Left colon (tissue), 2 donors: ENCODE data around the gene SLC6A8. TPM values are rescaled to one million over a fixed set of nuclear protein-coding genes. Genes with fewer than 3 reads are reported as not detected.

Experiments
- ATAC-seq: fragments of 200-7000 bp; cut with Tn5 transposase; one replicate; pipeline ENCODE4 v1.9.1; 2020; ENCODE audit warnings: mild to moderate bottlenecking, moderate library complexity
- DNase-seq, 2 donors: peaks; one replicate each; pipeline ENCODE4 v3.0.0-alpha.2; 2020
- intact Hi-C, 2 donors: fragments of 100-400 bp; cut with DNase I in 1 of 2; cut with micrococcal nuclease in 1 of 2; formaldehyde crosslinking; loops; one replicate each; pipeline versions ENCODE4 v1.11.2 to v1.14.0; 2022; cut with DNase I, micrococcal nuclease
- total RNA-seq, 2 donors: library from RNA; stranded (reverse); fragmentation: NEBNext Ultra II Directional; extraction: Animal tissue kit (Norgen Biotek cat#: 25700); gene quantifications; one replicate each; pipeline ENCODE4 v1.2.1, GENCODE V29; 2021
- donor health status: DM: no; HTN: no; CAD: no.
- donor health status: DM: yes; HTN: yes; CAD: no.

The SLC6A8 gene
- total RNA-seq, 2 donors from 2014 or later, result 170 to 270 TPM

DNA sequence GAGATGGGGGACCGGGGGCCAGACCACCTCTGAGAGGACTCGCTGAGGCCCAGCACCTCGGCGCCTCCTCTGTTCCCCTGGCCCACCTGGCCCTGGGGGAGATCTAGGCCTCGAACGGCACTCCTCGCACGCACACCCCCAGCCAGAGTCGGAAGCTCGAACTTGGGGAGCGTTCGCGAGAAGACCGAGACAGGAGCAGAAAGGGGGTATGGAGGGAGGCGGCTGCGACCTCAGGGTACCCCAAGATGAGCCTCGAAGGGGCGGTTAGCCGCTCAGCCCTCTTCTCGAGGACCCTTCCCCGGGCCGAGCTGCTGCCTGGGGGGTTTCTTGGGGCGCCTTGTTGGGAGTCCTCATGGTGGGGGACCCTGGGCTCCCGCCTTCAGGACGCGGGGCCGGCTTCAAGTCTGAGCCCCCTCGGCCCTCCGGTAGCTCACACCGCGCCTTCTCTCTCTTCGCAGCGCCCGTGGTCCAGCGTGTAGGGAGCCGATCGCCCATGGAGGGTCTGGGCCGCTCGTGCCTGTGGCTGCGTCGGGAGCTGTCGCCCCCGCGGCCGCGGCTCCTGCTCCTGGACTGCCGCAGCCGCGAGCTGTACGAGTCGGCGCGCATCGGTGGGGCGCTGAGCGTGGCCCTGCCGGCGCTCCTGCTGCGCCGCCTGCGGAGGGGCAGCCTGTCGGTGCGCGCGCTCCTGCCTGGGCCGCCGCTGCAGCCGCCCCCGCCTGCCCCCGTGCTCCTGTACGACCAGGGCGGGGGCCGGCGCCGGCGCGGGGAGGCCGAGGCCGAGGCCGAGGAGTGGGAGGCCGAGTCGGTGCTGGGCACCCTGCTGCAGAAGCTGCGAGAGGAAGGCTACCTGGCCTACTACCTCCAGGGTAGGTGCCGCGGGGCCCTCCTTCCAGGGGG lies 40.0 kb upstream of the SLC6A8 start:
- no peak for DNase-seq
- no peak for ATAC-seq
- intact Hi-C loops, result no loop called here

DNA sequence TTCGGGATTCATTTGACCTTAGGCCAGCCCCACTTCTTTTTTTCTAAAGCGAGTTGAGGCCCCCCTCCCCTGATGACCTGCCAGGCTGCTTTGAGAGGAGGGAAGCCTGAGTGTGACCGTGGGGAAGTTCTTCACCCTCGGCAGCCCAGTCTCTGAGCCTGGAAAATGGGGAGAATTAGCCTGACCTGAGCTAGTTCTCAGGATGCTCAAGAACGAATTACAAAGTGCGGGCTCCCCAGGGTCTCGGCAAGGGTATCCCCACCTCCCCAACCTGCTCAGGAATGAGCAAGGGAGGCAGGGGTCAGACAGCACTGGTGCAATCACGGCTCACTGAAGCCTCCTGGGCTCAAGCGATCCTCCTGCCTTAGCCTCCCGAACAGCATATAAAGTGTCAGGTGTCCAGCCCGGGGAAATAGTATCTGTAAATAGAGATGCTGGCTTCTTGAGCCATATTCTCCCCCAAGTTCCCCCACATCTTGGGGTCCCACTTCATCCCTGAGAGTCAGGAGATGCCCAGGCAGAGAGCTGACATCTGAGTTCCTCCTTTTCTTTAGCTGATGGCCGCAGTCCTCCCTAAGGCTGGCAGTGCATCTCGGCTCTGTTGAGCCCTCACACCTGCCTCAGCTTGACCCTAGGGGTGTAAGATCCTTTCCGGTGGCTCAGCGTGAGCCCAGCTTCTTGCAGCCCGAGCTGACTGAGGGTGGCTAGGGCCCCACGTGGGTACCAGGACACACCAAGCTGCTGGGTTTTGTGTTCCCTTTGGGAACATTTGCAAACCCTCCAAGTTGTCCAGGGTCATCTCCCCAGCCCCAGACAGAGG lies 39.2 kb upstream of the SLC6A8 start:
- intact Hi-C loops, result no loop called here
- ATAC-seq, result no peak
- DNase-seq, result no peak

DNA sequence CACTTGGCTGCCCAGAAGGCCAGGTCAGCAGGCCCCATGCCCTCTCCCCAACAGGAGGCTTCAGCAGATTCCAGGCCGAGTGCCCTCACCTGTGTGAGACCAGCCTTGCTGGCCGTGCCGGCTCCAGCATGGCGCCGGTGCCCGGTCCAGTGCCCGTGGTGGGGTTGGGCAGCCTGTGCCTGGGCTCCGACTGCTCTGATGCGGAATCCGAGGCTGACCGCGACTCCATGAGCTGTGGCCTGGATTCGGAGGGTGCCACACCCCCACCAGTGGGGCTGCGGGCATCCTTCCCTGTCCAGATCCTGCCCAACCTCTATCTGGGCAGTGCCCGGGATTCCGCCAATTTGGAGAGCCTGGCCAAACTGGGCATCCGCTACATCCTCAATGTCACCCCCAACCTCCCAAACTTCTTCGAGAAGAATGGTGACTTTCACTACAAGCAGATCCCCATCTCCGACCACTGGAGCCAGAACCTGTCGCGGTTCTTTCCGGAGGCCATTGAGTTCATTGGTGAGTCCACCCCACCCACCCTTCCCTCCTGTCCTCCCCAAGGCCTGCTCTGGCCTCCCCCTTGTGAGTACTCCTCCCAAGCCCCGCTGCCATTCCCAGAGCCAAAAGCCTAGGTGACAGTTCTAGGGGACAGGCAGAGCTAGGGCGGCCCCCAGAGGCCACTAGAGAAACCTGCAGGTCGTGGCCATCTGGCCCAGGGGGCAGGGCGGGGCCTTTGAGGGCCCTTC lies 38.4 kb upstream of the SLC6A8 start:
- intact Hi-C loops, result no loop called here
- ATAC-seq (peak; percentile 65), DNase-seq (peak in 1 of 2 donors; percentile 41)

DNA sequence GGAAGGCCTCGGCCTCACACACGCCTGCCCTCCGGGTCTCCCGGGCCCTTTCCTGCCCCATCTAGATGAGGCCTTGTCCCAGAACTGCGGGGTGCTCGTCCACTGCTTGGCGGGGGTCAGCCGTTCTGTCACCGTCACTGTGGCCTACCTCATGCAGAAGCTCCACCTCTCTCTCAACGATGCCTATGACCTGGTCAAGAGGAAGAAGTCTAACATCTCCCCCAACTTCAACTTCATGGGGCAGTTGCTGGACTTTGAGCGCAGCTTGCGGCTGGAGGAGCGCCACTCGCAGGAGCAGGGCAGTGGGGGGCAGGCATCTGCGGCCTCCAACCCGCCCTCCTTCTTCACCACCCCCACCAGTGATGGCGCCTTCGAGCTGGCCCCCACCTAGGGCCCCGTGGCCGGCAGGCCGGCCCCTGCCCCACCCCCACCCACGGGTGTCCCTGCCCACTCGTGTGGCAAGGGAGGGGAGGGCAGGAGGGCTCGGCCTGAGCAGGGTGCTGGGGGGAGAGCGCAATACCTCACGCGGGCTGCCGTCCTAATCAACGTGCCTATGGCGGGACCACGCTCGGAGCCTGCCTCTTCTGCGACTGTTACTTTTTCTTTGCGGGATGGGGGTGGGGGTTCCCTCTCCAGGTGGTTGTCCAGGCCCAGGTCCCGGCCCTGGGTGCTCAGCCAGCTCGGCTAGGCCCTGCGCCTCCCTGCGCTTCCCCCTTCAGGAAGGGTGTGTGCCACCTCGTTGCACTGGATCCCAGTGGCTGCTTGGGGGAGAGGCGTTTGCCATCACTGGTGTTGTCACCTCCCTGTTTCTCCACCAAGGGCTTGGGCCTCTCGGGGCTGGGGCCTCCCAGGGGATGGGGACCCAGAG lies 37.6 kb upstream of the SLC6A8 start:
- intact Hi-C loops, result no loop called here
- DNase-seq, result no peak
- ATAC-seq, result no peak

DNA sequence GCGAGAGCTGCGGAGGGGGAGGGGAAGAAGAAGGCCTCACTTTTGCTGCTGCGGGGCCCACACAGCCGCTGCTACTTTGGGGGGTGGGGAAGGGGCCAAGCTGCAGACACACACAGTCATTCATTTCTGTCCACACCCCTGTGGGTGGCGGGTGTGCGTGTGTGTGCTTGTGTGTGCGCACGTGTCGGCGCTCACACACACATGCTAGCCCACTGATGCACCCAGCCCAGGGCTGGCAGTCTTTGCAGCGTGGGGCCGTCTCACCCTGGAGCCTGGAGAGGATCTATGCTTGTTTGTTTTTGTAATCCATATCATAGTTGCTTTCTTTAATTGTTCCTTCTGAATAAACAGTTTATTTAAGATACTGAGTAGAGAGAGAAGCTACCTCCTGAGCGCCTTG lies 36.8 kb upstream of the SLC6A8 start:
- ATAC-seq (no peak), DNase-seq (no peak)
- intact Hi-C loops, result no loop called here

DNA sequence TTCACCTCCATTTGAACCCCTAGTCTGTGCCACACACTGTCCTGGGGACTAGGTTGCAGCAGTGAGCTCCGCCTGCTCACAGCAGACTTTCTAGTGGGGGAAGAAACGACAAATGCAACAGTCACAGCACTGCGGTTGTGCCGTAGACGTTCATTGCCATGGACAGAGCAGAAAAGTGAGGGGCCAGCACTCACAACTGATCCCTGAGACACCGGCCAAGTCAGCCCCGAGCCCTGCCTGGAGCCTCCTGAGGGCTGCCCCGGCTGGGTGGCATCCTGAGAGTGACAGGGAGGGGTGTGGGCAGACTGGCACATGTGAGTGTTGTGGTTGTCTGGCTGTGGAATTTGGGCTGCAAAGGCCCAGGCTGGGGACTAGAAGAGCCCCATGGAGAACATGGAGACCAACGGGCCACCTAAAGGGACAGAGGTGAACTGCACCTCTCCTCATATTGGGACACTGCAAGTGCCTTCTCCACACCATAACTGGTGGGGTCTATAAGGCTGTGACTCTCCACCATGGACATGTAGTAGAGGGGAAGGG lies 36.1 kb upstream of the SLC6A8 start:
- intact Hi-C loops, result no loop called here
- ATAC-seq, result no peak
- DNase-seq, result no peak

DNA sequence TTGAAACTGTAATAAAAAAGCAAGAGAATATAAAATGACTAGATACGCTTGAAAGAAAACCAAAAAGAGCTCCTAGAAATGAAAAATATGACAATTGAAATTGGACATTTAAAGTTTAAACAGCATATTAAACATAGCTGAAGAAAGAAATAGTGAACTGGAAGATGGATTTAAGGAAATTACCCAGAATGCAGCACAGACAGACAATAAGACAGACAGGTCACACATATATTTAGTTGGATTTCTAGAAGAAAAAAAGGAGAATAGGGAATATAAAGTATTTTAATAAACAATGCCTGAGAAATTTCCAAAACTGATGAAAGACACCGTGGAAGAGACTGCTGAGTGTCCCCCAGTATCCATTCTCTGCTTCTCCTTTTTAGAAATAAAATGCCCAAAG lies 34.2 kb upstream of the SLC6A8 start:
- ATAC-seq, result no peak
- intact Hi-C loops, result no loop called here
- DNase-seq, result no peak

DNA sequence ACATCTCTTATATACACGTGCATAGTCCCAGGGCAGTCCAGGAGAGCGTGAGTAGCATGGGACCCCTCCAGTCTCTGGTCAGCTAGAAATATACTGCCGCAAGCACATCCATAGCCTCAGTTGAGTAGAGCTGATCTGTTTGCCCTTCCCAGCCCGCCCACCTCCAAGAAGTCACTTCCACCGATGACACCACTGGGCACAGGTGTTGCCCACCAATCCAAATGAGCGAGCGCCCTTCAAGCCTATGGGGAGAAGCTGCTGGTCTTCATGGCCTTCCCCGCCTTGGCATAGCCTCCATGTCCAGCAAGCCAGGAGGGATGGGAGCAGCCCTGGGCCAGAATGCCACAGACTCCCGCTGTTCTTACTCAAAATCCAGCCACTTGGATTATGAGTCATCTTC lies 30.6 kb upstream of the SLC6A8 start:
- ATAC-seq (no peak), DNase-seq (no peak)
- intact Hi-C loops, result no loop called here

DNA sequence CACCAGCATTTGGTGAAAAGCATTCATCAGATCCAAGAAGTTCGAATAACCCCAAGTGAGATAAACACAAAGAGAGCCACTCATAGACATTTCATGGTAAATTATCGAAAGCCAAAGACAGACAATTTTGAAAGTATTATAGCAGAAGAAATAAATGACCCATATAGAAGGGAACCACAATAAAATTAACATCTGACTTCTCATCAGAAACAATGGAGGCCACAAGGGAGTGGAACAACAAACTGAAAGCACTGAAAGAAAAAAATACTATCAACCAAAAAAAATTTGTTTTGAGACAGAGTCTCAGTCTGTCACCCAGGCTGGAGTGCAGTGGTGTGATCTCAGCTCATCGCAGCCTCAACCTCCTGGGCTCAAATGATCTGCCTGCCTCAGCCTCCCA lies 28.5 kb upstream of the SLC6A8 start:
- ATAC-seq, result no peak
- intact Hi-C loops, result no loop called here
- DNase-seq, result no peak

DNA sequence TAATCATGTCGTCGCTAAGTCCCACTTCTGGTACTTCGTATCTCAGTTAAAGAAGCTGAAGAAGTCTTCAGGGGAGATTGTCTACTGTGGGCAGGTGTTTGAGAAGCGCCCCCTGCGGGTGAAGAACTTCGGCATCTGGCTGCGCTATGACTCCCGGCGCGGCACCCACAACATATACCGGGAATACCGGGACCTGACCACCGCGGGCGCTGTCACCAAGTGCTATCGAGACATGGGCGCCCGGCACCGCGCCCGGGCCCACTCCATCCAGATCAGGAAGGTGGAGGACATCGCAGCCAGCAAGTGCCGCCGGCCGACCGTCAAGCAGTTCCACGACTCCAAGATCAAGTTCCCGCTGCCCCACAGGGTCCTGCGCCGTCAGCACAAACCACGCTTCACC lies 25.5 kb upstream of the SLC6A8 start:
- ATAC-seq (peak; percentile 70), DNase-seq (peak in 1 of 2 donors; percentile 81)
- intact Hi-C loops, result loop anchor here in 1 of 2 donors (10.0 kb wide), 1 partner anchor 107 kb away; no protein-coding TSS in a partner anchor

DNA sequence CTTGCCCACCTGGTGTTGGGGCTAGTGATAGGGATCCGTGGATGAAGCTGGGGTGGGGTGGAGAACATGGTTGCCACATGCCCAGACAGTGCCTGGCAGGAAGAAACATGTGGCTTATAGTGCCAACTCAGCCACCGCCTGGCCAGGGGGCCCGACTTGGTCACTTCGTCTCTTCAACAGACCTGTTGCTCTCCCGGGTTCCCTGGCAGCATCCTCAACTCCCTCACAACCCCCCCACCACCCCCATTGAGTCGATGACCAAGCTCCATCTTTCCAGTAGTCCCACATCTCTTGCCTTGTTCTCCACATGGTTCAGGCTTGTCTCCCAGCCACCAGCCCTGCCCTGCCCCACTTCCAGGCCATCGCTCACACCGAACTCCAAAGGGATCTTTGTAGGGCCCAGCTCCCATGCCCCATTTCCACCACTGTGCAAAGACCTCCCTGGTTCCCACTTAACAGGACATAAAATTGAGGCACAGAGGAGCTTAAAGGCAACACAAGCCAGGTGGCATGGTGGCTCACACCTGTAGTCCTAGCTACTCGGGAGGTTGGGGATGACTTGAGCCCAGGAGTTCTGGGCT lies 21.9 kb upstream of the SLC6A8 start:
- DNase-seq (no peak), ATAC-seq (no peak)
- intact Hi-C loops, result loop anchor here in 1 of 2 donors (10.0 kb wide), 1 partner anchor 111 kb away; no protein-coding TSS in a partner anchor

DNA sequence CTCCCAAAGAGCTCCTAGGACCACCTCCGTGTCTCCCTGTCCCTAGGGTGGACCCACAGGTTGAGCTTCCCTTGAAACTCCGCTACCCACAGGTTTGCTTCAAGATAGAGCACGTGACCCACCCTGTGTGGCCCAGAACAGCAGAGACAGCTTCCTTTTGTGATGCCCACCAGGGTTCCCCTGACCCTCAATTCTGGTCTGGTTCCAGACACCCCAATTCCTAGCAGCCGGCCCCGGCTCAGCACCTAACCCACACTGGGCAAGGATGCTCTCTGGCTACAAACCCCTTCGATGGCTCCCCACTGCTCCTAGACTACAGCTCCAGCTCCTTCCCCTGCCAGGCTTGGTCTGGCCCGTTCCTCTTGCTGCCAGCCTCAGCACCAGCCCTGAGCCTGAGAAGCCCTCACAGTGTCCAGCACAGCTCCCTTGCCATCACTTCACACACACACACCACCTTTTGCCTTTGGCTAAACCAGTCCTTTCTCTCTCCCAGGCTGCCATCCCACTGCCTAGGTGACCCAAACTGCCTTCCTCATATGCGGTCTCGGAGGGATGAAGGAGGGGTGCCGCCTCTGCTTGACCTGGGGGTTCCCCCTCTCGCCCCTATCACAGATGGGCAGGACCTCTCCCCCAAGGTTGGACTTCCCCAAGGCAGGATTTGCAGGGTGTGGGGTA lies 20.3 kb upstream of the SLC6A8 start:
- intact Hi-C loops, result loop anchor here in 1 of 2 donors (10.0 kb wide), 1 partner anchor 113 kb away; no protein-coding TSS in a partner anchor
- DNase-seq, result no peak
- ATAC-seq, result peak; percentile 14

DNA sequence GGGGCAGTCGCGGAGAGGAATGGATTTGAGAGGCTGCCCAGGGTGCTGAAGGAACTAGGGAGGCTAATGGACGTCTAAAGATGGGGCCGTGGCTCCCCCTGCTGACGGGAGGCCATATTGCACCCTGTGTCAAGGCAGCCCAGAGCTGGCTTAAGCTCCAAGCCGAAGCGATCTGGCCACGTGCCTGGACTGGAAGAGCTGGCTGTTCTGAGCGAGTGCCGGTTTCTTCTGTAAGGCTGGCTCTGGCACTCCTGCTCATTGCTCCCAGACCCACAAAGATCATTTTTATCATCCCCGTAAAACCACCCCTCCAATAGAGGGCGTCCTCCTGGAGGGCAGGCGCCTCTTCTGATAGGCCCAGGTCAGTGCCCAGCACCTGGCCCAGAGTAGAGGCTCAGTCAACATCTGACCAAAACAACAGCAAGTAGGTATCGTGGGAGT lies 19.8 kb upstream of the SLC6A8 start:
- DNase-seq (peak; percentile 70 to 86), ATAC-seq (peak; percentile 83)
- intact Hi-C loops, result loop anchor here in 1 of 2 donors (10.0 kb wide), 1 partner anchor 113 kb away; no protein-coding TSS in a partner anchor

DNA sequence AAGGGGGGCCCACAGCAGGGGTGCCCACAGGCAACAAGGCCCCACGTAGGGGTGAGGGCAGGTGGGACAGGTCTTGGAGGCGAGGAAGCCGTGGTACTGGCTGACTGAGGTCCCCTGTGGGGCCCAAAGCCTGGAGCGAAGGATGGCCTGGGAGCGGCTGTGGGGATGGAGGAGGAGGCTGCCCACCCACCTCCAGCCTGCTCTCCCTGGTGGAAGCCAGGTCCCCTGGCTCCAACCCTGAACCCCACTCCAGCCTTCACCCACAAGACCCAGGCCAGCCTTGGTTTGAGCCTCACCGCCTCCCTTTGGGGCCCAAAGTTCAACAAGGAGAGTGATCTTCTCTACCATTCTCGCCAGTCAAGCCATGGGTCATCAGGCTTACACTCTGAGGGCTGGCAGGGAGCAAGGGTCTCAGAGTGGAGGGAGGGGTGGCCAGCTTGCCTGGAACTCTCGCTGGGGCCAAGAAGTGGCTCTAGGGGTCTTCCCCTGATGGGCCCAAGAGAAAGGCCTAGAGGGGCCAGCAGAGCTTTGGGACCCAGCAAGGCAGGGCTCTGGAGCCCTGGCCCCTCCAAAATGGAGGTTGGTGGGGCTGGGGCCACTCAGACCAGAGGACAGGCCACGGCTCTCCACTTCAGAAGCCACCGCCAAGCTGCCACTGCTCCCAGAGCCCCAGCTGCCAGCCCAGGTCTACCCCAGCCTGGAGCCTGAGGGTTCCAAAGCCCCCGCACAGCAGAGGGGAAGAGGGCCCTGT lies 19.1 kb upstream of the SLC6A8 start:
- intact Hi-C loops, result loop anchor here in 1 of 2 donors (10.0 kb wide), 1 partner anchor 114 kb away; no protein-coding TSS in a partner anchor
- no peak for DNase-seq
- no peak for ATAC-seq

DNA sequence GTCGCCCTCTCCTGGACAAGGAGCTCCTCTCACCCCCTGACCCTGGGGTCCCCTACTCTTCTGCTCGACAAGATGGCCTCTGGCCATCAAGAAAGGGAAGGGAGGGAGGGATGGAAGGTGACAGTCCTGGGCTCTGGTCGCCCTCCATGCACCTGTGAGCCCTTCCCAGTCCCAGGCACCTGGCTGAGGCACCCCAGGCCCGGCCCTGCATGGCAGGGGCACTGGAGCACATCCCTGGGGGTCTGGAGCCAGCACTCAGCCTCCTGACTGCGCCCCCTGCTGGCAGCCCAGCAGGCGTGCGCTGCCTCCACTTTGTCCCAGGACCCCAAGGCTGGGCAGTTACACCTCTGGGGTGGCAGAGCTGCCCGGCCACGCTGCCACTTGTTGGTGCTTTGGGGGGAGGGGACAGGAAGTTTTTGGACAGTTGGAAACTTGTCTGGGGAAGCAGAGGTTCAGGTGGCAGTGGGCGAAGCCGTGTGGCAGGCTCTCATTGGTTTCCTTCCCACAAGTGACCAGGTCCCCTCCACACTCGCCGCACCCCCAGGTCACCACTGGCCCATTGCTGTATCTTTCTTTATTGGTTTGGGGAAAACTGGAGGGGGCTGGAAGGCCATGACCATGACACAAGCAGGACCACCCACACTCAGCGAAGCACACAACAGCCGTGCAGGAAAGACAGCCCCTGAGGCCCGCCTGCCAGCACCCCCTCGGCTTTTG lies 18.4 kb upstream of the SLC6A8 start:
- ATAC-seq (peak; percentile 22), DNase-seq (no peak)
- intact Hi-C loops, result loop anchor here in 1 of 2 donors (10.0 kb wide), 1 partner anchor 115 kb away; no protein-coding TSS in a partner anchor
